ENCODE data around the gene UPF2. TPM values are rescaled to one million over a fixed set of nuclear protein-coding genes. Genes with fewer than 3 reads are reported as not detected.

UPF2 gene
- total RNA-seq, 1 experiment from 2014 or later = 6.7 TPM

DNA sequence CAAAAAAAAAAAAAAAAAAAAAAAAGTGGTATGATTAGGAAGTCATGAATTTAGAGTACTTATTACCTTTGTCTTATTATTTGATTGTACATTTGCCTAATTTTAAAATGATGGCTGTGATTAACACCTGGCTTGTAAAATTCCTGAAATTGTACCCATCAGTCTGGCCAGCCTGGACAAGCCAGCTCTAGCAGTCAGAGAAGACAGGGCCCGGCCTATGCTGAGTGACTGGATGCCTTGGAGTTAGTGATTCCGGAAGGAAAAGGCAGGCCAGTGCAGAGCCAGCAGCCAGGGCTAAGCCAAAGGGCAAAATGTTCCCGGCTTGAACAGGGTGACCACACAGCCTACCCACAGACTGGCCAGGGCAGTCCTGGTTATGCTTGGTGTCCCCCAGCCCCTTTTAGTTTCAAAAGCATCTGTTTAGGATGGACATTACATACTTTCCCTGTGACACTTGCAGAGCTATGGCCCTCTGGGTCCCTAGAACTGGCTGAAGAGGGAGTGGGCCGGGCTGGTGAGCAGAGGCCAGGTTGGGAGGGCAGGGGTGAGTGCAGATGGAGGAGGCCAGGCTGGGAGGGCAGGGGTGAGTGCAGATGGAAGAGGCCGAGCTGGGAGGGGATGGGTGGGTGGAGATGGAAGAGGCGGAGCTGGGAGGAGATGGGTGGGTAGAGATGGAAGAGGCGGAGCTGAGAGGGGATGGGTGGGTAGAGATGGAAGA lies 157.7 kb downstream of the UPF2 start:
- no peak for DNase-seq (ENCODE audit: low spot score)

DNA sequence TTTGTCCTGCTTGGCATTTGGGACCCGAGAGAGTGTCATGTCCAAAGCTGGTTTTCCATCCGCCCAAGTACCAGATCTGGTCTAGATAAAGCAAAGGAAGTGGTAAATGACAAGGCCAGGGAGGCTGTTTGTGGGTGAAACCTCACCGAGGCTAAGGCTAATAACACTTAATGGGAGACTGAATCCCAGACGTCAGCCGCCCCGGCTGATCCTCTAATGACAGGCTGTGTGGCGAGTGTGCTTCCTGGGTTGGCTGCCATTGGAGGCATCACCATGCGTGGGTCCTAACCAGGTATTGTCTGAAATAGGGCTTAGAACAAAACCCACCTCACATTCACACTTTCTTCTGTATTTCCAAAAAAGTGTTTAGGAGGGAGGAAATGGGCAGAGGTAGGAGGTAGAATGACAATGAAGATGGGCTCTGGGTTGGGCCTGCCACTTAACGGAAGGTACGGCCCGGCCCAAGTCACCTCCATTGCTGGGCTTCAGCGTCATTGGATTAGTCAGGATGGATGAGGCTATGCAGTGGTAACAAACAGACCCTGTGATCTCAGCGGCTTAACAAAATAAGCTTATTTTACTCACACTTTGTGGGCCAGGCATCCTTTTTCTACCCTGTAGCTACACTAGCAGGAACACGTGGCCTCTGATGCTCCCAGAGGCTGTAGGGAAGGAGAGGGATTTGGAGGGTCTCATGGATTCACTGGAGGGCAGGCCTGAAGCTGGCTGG lies 159.8 kb downstream of the UPF2 start:
- peak; percentile 13 for DNase-seq (ENCODE audit: low spot score)

DNA sequence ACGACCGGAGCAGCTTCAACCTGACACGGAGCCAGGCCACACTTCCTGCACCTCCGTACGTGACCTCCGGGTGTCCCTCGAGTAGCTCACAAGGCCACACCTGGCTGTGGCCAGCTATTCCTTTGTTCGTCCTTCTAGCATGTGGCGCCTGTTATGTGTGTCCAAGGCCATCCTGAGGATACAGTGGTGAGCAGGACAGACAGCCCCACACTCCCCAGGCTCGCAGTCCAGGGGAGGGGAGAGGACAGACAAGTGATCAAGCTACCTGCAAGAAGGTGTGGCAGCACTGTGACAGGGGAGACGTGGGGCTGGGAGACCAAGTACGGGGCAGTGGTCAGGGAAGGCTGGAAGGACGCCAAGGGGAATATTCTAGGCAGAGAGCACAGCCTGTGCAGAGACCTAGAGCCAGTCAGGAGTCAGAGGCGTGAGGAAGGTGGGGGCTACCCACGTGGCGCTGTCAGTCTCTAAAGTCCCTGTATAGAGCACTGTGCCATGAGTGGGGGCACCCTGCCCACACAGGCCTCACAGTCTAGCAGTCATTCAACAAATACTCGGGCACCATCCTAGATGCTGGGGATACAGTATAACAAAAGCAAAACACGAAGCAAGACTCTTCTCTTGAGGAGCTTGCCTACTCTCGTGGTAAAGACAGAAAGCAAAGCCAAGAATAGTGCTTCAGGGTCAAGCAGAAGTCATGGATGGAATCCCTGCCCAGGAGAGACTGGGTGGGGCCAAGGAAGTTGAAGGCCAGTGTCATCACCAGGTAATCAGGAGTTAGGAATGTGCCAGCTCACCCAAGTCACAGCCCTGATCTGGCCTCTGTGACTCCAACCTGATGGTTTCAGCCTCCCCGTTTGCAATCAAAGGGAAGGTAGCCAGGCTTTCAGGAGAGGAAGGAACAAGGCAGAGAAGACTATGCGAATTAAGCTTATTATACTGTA lies 160.9 kb downstream of the UPF2 start:
- peak; percentile 23 for DNase-seq (ENCODE audit: low spot score)

DNA sequence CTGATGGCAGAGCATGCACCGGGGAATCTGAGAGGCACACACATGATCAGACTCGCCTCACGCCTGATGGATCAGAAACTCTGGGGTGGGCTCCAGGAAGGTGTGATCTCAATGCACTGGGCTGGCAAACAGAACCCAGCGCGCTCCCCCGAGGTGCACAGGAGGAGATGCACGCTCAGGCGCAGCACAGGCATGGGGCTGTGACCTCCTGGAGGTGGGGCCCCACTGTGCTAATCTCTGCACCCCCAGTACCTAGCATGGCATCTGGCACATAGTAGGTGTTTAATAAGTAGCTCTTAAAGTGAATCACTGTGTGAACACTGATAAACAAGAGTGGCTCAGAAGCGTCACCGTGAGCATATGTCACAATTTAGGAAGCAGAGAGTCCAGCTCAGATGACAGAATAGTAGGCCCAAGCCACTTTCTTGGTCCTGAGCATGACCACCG lies 161.6 kb downstream of the UPF2 start:
- DNase-seq (ENCODE audit: low spot score) = no peak

DNA sequence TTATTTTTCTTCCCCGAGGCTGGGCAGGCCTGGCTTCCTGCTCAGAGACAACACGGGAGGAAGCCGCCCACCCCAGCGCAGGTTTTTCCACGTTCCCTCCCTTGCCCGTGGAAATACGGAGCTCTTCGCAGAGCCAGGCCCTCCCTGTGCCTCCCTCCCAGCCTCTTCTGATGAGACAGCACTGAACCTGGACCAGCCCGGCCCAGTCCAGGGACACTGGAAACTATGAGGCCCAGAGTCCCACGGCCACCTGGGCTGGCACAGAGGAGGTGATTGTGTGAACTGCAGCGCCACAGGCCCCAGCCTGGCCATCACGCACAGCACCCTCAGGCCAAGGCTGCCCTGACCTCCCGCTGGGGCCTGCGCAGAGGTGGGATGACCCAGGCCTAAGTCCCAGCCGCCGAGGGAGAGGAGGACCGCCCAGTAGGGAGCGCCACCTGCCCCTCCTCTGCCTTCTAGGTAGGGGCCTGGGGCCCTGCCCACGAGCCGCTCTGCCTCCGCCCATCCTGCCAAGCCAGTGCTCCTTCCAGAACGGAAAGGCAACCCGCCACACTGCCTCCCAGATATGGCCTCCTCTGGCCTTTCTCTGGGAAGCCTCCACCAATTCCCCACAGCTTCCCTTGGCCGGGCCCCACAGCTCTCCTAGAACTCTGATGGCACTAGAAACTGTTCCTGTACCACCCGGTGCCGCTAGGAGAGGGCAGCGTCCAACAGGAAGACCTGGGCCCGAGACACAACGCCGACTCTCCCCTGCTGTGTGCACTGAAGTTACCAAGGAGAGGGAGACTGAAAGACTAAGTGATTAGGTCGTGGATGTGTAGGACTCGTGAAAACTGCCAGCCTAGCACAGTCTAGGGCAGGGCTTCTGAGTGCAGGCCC lies 162.2 kb downstream of the UPF2 start:
- DNase-seq (ENCODE audit: low spot score) = no peak

DNA sequence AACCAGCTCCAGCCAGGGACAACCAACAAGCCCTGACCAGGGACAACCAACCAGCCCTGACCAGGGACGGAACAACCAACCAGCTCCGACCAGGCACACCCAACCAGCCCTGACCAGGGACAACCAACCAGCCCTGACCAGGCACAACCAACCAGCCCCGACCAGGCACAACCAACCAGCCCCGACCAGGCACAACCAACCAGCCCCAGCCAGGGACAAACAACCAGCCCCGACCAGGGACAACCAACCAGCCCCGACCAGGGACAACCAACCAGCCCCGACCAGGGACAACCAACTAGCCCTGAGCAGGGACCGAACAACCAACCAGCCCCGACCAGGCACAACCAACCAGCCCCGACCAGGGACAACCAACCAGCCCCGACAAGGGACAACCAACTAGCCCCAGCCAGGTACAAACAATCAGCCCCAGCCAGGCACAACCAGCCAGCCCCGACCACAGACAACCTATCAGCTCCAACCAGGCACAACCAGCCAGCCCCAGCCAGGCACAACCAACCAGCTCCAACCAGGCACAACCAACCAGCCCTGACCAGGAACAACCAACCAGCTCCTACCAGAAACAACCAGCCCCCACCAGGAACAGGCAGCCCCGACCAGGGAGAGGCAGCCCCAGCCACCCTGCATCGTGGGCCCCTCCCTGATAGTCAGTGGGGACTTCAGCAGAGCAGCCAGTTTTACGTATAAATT lies 163.1 kb downstream of the UPF2 start:
- no peak for DNase-seq (ENCODE audit: low spot score)

DNA sequence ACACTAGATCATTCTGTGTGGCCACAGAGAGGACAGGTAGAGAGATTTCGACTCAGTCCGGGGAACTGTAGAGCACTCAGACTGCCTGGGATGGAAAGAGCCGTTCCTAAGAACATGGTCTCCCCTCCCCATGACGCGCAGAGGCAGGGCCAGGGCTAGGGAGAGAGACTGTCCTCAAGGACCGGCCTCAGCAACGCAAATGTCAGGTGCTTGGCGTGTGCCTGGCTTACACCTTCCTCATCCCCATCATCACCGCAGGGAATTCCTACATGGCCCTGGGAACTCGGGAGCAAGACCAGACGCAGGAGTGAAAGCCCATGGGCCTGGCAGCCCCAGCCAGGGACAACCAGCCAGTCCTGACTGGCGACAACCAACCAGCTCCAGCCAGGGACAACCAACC lies 163.8 kb downstream of the UPF2 start:
- DNase-seq (ENCODE audit: low spot score) = no peak

DNA sequence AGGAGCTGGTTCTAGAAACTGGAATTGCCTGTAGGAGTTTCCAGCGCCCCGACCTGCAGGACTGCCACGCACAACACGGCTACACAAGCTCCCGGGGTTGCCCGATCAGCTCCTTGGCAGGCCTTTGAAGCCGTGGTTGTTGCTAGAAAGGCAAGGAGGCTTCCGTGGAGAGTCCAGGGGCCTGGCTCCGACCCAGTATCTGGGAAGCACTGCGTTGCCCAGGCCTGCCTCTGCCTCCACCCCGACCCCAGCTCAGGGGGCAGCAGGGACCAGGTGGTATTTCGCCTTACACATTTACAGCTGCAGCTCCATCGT lies 165.1 kb downstream of the UPF2 start:
- DNase-seq (ENCODE audit: low spot score) = no peak

DNA sequence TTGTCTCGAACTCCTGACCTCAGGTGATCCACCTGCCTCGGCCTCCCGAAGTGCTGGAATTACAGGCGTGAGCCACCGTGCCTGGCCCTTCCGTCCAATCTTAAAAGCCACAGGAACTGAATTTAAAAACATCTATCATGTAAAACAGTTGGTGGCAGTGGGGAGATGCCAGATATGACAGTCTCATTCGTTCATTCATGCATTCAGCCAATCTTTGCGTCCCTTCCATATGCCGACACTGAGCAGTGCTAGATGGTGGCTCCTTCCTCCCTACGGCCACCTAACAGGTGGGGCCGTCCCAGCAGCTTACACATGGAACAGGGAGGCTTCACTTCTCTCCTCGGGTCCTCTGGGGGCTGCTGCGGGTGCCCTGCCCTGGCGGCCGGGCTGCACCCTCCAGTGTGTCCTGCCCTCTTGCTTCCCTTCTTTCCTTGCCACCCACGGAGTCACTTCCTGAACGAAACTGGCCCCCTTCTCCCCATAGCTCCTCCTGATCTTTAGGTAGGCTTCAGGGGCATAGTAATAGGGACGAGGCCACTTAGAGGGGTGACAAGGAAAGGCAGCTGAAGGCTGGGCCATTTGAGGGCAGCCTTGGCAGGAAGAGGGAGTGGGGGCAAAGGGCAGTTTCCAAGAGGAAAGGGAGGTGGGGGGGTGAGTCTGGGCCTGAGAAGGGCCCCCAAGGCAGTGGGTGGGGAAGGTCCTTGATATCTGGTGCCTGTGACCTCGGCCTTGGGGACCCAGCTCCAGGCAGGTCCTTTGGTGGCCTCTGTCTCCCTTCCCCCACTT lies 165.6 kb downstream of the UPF2 start:
- no peak for DNase-seq (ENCODE audit: low spot score)

DNA sequence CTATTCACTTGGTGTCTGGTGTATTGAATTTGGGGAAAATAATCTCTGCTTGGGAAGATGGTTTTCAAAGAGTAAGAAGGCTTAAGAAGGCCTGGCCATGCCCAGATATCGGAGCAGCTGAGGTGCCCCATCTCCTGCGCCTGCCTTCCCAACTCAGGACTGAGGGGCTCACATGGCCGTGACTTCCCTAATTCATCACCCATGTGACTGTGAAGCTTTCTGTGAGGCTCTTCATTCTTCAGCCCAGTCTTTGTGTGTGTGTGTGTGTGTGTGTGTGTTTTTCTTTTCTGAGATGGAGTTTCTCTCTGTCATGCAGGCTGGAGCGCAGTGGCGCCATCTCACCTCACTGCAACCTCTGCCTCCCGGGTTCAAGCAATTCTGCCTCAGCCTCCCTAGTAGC lies 166.3 kb downstream of the UPF2 start:
- DNase-seq (ENCODE audit: low spot score) = no peak

DNA sequence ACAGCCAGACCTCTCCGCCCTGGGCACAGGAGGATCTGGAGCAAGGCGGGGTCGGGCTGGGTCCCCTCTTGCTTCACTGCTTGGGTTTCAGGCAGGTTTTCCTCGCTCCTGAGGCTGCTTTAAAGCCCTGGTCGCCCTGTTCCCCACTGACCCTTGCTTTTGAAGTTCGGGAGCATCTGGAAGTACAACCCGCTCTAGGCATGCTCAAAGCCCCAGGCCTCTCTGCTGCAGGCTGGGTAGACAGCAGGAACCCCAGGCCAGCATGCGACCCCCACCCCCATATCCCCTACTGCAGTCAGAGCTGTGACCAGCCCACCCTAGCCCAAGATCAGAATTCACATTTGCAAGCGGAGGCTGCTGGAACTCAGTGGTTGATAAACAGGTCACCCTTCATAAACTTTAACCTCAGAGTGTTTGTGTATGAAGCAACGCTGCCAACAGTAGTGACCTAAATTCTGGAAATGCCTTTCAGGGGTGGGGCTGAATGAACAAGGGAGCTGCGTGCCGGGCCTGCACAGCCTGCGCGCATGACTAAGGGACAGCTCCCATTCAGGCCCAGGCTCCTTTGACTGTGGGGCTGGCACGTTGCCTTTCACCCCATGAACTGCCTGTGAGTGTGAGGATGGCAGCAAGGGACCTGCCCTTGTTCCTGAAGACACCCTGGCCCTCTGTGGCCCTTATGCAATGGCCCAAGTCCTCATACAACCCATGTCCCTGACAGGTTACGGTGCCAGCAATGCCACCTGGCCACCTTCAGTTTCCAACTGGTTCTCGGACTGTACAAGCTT lies 166.9 kb downstream of the UPF2 start:
- peak; percentile 88 for DNase-seq (ENCODE audit: low spot score)

DNA sequence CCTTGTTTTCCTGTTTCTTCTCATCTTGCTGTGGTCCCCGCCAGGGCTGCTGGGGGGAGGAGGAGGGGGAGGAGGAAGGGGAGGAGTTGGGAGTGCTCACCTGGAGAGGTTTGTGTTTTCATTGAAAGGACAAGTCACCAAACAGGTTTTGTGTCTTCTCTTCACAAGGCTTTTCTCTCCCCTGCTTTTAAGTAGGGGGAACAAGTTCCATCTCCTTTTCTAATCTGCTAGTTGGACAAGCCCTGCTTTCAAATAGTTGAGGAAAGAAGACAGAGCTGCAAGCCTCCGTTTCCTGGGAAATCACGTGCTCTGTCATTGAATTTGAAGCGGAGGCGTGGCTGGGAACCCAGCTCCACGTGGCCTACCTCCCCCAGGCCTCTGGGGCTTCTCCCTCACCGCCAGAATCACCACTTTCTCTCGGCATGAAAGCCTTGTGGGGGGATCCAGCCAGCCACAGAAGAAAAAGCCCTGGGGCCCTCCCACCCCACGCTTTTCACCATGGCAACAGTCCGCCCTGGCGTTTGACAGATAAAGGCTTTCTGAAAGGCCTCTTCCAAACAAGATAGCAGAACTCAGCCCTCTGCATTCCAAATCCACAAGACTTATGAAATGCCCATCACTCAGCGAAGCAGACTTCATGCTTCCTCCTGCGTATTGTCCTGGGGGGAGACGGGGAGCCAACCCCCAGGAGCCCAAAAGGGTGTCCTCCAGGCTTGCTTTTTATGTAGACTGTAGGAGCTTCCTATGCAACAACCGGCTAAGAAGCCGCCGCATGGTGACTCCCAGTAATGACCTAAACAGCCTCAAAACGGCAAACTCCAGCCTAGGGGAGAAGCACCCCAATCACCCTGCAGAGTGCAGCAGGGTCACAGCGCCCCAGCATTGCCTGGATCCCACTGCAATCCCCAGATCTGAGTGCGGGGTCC lies 167.8 kb downstream of the UPF2 start:
- peak; percentile 21 for DNase-seq (ENCODE audit: low spot score)

DNA sequence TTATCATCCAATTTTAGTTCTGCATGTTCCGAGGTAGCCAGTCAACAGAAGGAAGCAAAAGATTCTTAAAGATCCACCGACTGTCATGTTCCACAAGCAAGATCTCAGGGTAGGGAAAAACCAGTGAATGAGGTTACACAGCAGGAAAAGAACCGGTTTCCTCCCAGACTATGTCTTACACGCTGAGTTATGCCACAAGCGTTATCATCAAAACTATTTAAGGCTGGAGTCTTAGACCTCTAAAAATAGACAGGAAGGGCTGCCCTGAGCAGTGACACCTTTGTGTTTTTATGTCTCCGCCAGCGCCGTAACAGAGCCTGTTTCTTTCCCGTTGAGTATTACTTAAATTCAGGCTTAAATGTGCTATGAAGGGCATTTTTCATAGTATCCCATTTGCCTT lies 171.1 kb downstream of the UPF2 start:
- DNase-seq (ENCODE audit: low spot score) = no peak

DNA sequence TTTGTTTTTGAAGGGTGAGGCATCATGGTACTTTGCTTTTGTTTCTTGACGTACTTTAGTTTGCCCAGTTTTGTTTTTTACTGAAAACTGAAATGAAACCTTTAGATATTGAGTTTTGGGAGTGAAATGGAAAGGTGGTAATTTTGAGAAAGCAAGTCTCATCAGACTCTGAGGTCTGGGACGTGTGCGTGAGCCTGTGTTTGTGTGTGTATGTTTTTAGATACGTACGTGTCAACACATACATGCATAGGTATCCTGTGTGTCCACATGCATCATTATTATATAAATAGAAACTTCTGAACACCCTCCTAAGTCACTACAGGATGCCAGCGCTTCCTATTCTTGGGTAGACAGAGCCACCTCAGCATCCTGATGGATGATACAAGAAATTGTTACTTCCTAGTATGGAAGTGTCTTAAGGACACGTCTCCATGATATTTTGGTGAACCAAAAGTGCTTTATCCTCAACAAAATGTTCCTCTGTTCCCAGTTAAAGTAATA lies 171.7 kb downstream of the UPF2 start:
- no peak for DNase-seq (ENCODE audit: low spot score)

DNA sequence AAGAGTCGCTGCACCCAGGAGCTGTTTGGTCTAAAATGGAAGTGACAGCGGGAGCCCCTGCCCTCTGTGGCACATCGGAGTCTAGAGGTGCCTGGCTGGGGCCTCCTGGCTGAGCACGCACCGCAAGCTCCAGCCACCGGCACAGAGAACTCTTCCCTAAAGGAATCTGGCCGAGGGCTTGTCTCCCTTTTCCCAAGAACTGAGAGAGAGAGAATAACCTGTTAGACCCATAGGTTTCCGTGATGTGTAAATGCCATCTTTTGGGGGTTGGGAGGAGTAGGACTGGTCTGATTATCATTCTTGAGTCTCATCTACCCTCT lies 172.2 kb downstream of the UPF2 start:
- no peak for DNase-seq (ENCODE audit: low spot score)

Data from H4 (cell line).